ENCODE data around the gene DEXI.

DNA sequence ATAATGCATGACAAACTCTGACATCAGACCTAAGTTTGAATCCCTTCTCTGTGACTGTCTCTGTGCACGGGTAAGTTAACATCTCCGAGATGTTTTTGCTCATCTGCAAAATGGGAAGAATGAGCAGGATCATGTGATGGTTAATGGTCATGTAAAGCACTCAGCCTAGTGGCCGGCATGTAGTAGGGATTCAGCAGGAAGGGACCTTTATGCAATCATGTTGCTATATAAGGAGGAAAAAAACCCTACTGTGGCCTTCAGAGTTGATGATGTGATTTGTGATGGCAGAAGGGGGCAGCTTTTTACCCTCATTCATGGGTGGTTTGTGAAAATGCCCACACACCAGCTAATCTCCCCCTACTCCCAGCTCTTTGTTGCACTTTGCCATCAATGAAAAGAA, 26.2 kb upstream of the DEXI start:
- TF ChIP-seq, protein P1, sequence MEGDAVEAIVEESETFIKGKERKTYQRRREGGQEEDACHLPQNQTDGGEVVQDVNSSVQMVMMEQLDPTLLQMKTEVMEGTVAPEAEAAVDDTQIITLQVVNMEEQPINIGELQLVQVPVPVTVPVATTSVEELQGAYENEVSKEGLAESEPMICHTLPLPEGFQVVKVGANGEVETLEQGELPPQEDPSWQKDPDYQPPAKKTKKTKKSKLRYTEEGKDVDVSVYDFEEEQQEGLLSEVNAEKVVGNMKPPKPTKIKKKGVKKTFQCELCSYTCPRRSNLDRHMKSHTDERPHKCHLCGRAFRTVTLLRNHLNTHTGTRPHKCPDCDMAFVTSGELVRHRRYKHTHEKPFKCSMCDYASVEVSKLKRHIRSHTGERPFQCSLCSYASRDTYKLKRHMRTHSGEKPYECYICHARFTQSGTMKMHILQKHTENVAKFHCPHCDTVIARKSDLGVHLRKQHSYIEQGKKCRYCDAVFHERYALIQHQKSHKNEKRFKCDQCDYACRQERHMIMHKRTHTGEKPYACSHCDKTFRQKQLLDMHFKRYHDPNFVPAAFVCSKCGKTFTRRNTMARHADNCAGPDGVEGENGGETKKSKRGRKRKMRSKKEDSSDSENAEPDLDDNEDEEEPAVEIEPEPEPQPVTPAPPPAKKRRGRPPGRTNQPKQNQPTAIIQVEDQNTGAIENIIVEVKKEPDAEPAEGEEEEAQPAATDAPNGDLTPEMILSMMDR (conservative IDR thresholded peaks at IDR 0.05): no peak
- TF ChIP-seq ZFX (IDR thresholded peaks at IDR 0.05): no peak
